PC-3 (cell line): ENCODE results near the gene SH2D3A. TPM values are rescaled to one million over a fixed set of nuclear protein-coding genes. Genes with fewer than 3 reads are reported as not detected.

Experiments used
- ATAC-seq: fragments of 200-7000 bp; cut with Tn5 transposase; 2 replicates; pipeline ENCODE4 v1.9.1; 2020; ENCODE audit warnings: mild to moderate bottlenecking, moderate library complexity
- BruUV-seq: library from RNA; stranded (reverse); fragments of 400-500 nt; replicated peaks from 2 replicates; lab custom pipeline; 2021; lab: Mats Ljungman, UMichigan
- CTCF ChIA-PET: fragments of 300-600 bp; sonication (Branson Sonifier 250); formaldehyde crosslinking; loops from one replicate; lab custom pipeline; 2022; ENCODE audit warnings: antibody characterized with exemption; lab: Charles Lee
- POLR2A ChIA-PET: fragments of 300-600 bp; sonication (Branson Sonifier 250); formaldehyde crosslinking; loops from one replicate; lab custom pipeline; 2022; ENCODE audit warnings: antibody characterized with exemption; ENCODE audit not compliant: unreplicated experiment; lab: Charles Lee
- DNase-seq: peaks from one replicate; pipeline ENCODE4 v3.0.0-alpha.2; 2015
- H2AFZ ChIP-seq: fragments of 300-600 bp; sonication (generic); 2 replicates; pipeline ENCODE4 v1.6.0; 2016; ENCODE audit warnings: antibody characterized with exemption, low read length
- H3F3A ChIP-seq: fragments of 300-600 bp; sonication (generic); one replicate; pipeline ENCODE4 v1.6.0; 2017; ENCODE audit warnings: antibody characterized with exemption, low read length, control low read depth, mild to moderate bottlenecking; ENCODE audit not compliant: unreplicated experiment
- H3K27ac ChIP-seq: fragments of 300-600 bp; sonication (generic); 2 replicates; pipeline ENCODE4 v1.5.1; 2016; ENCODE audit warnings: mild to moderate bottlenecking, low read length
- H3K27me3 ChIP-seq: fragments of 300-600 bp; sonication (generic); 2 replicates; pipeline ENCODE4 v1.6.1; 2016; ENCODE audit warnings: low read length, mixed read lengths
- H3K36me3 ChIP-seq: fragments of 300-600 bp; sonication (generic); 2 replicates; pipeline ENCODE4 v1.6.1; 2016; ENCODE audit warnings: low read depth, mixed run types, low read length, mixed read lengths
- H3K4me1 ChIP-seq: fragments of 300-600 bp; sonication (generic); 2 replicates; pipeline ENCODE4 v1.5.1; 2016; ENCODE audit warnings: low read length; ENCODE audit not compliant: insufficient read depth
- H3K4me2 ChIP-seq: fragments of 300-600 bp; sonication (generic); 2 replicates; pipeline ENCODE4 v1.6.0; 2016; ENCODE audit warnings: low read length
- H3K4me3 ChIP-seq: fragments of 300-600 bp; sonication (generic); 2 replicates; pipeline ENCODE4 v1.5.1; 2016; ENCODE audit warnings: mild to moderate bottlenecking, low read length, mixed read lengths
- H3K79me2 ChIP-seq: fragments of 300-600 bp; sonication (generic); 2 replicates; pipeline ENCODE4 v1.6.1; 2017; ENCODE audit warnings: low read length, mixed read lengths
- H3K9ac ChIP-seq: fragments of 300-600 bp; sonication (generic); 2 replicates; pipeline ENCODE4 v1.6.0; 2016; ENCODE audit warnings: mild to moderate bottlenecking, low read length
- H3K9me2 ChIP-seq: fragments of 300-600 bp; sonication (generic); replicated peaks from 2 replicates; pipeline ENCODE4 v1.6.1; 2016; ENCODE audit warnings: mixed run types, low read length, mixed read lengths
- H3K9me3 ChIP-seq: fragments of 300-600 bp; sonication (generic); 2 replicates; pipeline ENCODE4 v1.6.1; 2016; ENCODE audit warnings: low read length, mixed read lengths
- H4K20me1 ChIP-seq: fragments of 300-600 bp; sonication (generic); 2 replicates; pipeline ENCODE4 v1.6.1; 2016; ENCODE audit warnings: low read length, mixed read lengths
- EZH2 ChIP-seq: fragments of 300-600 bp; sonication (generic); IDR thresholded peaks from one replicate; pipeline ENCODE4 v1.6.1; 2017; ENCODE audit warnings: antibody characterized with exemption, mild to moderate bottlenecking, low read length; ENCODE audit not compliant: unreplicated experiment
- EZH2phosphoT487 ChIP-seq: fragments of 300-600 bp; sonication (generic); IDR thresholded peaks from 2 replicates; pipeline ENCODE4 v1.6.1; 2018; ENCODE audit warnings: mild to moderate bottlenecking, antibody characterized with exemption, low read length, borderline replicate concordance
- intact Hi-C: fragments of 100-400 bp; cut with micrococcal nuclease; formaldehyde crosslinking; loops from 2 replicates; pipeline ENCODE4 v1.9.0; 2023
- total RNA-seq: library from RNA; depleted of rRNA; stranded (reverse); fragments of >200 nt; gene quantifications from 2 replicates; pipeline ENCODE4 v1.2.3, GENCODE V29; 2014
- TF ChIP-seq, protein P1 (sequence below): fragments of 300-600 bp; sonication (generic); conservative IDR thresholded peaks from 2 replicates; pipeline ENCODE4 v1.5.1; 2017; ENCODE audit warnings: antibody characterized with exemption, low read depth, mild to moderate bottlenecking, low read length

Gene SH2D3A
- total RNA-seq, 1 experiment from 2014 or later = 141 TPM

GRCh38 chr19:6713773-6714692, 53.2 kb downstream of the SH2D3A start:
- no peak overlapping the region for H3K27ac ChIP-seq
- no peak overlapping the region for H3K4me2 ChIP-seq
- ChIA-PET POLR2A (no interaction called here), CTCF (no interaction called here)
- no peaks in the 10 kb centered on the region for H3K36me3 ChIP-seq
- peaks cover 22% of the 10 kb centered on the region for H3K27me3 ChIP-seq
- H2AFZ ChIP-seq = no peak overlapping the region
- H3K9ac ChIP-seq = no peak overlapping the region
- no peaks in the 10 kb centered on the region for H3F3A ChIP-seq
- ATAC-seq (no peak), DNase-seq (no peak)
- H4K20me1 ChIP-seq = no peaks in the 10 kb centered on the region
- H3K4me1 ChIP-seq = no peaks in the 10 kb centered on the region
- H3K9me2 ChIP-seq = no peaks in the 10 kb centered on the region
- no peaks in the 10 kb centered on the region for H3K79me2 ChIP-seq
- BruUV-seq = no TSS peak
- no peaks in the 10 kb centered on the region for H3K9me3 ChIP-seq
- no peak overlapping the region for H3K4me3 ChIP-seq
- intact Hi-C loops = no loop called here
- TF ChIP-seq EZH2phosphoT487 (no peak), EZH2 (no peak)
- TF ChIP-seq, protein P1, sequence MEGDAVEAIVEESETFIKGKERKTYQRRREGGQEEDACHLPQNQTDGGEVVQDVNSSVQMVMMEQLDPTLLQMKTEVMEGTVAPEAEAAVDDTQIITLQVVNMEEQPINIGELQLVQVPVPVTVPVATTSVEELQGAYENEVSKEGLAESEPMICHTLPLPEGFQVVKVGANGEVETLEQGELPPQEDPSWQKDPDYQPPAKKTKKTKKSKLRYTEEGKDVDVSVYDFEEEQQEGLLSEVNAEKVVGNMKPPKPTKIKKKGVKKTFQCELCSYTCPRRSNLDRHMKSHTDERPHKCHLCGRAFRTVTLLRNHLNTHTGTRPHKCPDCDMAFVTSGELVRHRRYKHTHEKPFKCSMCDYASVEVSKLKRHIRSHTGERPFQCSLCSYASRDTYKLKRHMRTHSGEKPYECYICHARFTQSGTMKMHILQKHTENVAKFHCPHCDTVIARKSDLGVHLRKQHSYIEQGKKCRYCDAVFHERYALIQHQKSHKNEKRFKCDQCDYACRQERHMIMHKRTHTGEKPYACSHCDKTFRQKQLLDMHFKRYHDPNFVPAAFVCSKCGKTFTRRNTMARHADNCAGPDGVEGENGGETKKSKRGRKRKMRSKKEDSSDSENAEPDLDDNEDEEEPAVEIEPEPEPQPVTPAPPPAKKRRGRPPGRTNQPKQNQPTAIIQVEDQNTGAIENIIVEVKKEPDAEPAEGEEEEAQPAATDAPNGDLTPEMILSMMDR = no peak

DNA sequence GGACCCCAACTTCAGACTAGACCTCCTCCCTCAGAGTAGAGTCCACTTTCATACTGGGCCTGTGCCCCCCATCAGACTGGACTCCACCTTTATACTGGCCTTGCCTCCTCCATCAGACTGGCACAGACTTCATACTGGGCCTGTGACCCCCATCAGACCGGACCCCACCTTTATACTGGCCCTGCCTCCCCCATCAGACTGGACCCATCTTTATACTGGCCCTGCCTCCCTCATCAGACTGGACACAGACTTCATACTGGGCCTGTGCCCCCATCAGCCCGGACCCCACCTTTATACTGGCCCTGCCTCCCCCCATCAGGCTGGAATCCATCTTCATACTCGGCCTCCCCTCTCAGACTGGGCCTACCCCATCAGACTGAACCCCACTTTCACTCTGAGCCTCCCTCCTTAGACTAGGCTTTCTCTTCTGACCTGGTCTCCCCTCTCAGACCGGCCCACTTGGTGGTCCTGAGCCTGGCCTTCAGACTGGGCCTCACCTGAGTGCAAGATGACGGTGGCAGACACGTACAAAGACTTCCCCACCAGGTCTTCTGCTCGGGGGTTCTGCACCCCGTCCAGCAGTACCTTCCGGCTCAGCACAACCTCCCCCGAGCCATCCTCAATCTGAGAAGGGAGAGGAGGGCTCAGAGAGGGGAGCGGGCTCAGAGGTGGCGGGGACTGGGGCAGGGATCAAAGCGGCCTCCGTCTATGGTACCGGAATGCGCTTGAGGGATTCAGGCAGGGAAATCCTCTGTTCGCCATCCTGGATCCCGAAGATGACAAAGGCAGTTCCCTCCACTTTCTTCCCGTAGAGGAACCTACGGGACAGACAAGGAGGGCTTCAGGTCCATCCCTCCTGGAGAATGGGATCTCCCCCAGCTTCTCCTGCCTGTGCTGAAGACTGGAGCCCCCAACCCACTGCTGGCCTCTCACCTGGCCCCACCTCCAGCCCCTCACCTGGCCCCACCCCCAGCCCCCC, 54.3 kb downstream of the SH2D3A start:
- BruUV-seq = no TSS peak
- Histone ChIP-seq H4K20me1 (no peaks in the 10 kb centered on the region), H3K4me2 (no peak overlapping the region), H3K27me3 (peaks cover 22% of the 10 kb centered on the region), H2AFZ (no peak overlapping the region), H3K4me3 (no peak overlapping the region), H3K27ac (no peak overlapping the region), H3F3A (no peaks in the 10 kb centered on the region), H3K9ac (no peak overlapping the region), H3K36me3 (no peaks in the 10 kb centered on the region), H3K9me3 (no peaks in the 10 kb centered on the region), H3K4me1 (no peaks in the 10 kb centered on the region), H3K79me2 (no peaks in the 10 kb centered on the region), H3K9me2 (no peaks in the 10 kb centered on the region)
- no peak for ATAC-seq
- POLR2A ChIA-PET = no interaction called here
- CTCF ChIA-PET = no interaction called here
- no peak for TF ChIP-seq EZH2
- no peak for TF ChIP-seq EZH2phosphoT487
- TF ChIP-seq, protein P1 = no peak
- DNase-seq = no peak
- intact Hi-C loops = no loop called here
